Coronary artery (tissue), 2 donors: Measurements from ENCODE around the gene ATG4B.

ENCODE experiments used
- DNase-seq: peaks from one replicate; pipeline ENCODE4 v3.0.0-alpha.2; 2017; ENCODE audit warnings: low spot score
- H3K27ac ChIP-seq, 2 donors: fragments of 200-600 bp; sonication (generic); one replicate each; pipeline ENCODE4 v1.5.1; 2016 to 2019
- H3K4me3 ChIP-seq: fragments of 200-600 bp; sonication (generic); 2 replicates; pipeline ENCODE4 v1.5.1; 2016; ENCODE audit warnings: mild to moderate bottlenecking, moderate library complexity
- CTCF ChIP-seq: fragments of 200-600 bp; sonication (generic); IDR thresholded peaks from one replicate; pipeline ENCODE4 v1.5.1; 2019; ENCODE audit warnings: antibody characterized with exemption

ATG4B gene

DNA sequence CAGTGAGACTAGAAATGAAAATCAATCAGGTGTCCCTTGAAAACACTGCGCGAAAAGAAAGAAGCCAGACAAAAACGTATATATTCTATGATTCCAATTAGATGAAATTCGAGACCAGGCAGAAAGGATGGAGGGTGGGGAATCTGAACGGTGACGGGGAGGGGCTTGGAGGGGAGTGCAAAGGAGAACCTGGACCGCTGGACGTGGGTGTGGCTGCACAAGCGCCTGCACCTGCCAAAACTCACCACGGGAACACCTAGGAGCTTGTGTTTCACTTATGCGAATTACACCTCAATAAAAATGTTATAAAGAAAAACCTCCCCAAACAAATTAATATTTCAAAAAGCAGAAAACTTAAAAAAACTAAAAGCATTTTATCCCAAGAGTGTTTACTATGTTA, 22.5 kb upstream of the ATG4B start:
- DNase-seq, result no peak
- no peak overlapping the region for H3K27ac ChIP-seq
- no peak for TF ChIP-seq CTCF
- H3K4me3 ChIP-seq, result no peak overlapping the region

- no peak for DNase-seq
- H3K4me3 ChIP-seq, result no peak overlapping the region
- TF ChIP-seq CTCF, result no peak
- no peak overlapping the region for H3K27ac ChIP-seq
Observed at GRCh38 chr2:241615522-241616052, 21.9 kb upstream of the ATG4B start.

DNA sequence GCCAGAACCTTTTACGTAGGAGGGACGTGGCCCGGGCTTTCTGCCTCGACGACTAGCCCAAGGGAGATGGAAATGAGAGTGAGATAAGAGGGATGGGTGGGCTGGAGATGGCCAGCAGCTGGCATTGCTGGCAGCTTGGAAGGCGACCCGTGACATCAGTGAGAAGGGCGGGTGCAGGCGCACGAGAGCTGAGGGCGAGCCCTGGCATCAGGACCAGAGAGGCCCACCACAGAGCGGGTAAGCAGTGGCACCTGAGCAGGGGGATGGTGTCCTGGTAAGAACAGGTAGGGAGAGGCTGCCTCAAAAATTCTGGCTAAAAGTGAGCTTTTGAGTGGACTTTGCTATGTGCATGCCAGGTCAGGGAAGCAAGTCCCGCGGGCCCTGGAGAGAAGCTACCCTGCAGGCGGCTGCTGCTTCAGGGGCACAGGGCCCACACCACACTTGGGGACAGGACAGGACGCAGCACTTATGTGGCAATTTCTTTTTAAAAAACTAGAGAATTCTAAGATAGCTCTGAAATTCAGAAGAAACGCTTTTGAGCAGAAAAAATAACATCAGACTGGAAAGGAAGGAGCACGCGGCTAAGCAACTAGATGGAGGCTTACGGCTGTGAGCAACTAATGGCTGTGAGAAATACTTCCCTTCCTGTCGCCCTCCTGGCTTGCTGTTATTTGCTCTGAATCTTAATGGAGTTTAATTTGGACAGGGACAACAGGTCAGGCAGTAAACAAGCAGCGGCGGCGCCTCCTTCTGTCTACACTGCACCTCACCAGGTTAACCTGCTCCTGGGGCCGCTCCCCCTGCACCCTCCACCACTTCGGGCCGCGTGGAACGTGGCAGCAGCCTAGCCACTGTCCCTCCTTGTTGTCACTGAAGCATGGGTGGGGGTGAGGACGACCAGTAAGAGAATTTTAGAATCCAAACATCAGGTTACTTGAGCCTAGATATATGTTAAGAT, 21.0 kb upstream of the ATG4B start:
- DNase-seq, result no peak
- no peak for TF ChIP-seq CTCF
- no peak overlapping the region for H3K4me3 ChIP-seq
- H3K27ac ChIP-seq, result no peak overlapping the region

DNA sequence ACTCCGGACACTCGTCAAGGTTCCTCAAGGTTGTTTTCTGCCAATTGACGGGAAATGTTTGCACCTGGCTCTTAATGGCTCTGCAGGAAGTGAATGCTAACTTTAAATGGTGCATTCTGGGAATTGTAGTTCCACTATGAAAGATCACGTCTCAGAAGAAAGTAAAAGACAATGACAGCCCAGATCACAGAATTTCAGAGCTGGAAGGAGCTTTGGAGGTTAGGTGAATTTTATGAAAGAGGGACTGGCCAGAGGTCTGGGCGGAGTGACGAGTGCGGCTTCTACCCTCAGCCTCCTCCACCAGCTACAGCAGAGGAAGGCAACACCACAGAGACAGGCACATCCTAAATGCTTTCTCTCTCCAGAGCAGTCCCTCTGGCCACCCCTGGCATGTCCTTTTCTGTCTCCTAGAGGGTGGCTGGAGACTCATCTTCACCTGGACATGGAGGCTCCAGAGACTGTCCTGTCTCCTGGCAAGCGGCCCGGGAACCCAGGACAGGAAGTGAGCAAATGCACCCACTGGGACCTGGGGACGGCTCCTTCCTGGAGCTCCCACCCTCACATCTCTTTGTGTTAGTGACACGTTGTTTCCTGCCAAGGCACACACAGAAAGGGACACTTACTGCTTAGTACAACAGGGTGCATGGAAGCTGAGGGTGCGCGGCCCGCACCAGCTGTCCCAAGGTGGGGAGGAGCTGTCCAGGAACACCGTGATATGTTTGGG, 19.9 kb upstream of the ATG4B start:
- TF ChIP-seq CTCF, result no peak
- Histone ChIP-seq H3K27ac (peak overlapping the region in 1 of 2 donors; percentile 7), H3K4me3 (peak overlapping the region; percentile 2)
- DNase-seq, result no peak

- Histone ChIP-seq H3K4me3 (no peak overlapping the region), H3K27ac (no peak overlapping the region)
- no peak for DNase-seq
- TF ChIP-seq CTCF, result no peak
Observed at GRCh38 chr2:241618296-241618805, 19.1 kb upstream of the ATG4B start.

- no peak for TF ChIP-seq CTCF
- no peak for DNase-seq
- H3K27ac ChIP-seq, result no peak overlapping the region
- H3K4me3 ChIP-seq, result no peak overlapping the region
Observed at GRCh38 chr2:241618829-241619228, 18.7 kb upstream of the ATG4B start.
